HepG2 (cell line): ENCODE results near the gene NPB. TPM values are rescaled to one million over a fixed set of nuclear protein-coding genes. Genes with fewer than 3 reads are reported as not detected.

Experiments used
- ARHGAP35 ChIP-seq: sonication (generic); formaldehyde crosslinking; IDR thresholded peaks from 2 replicates; pipeline ENCODE4 v1.9.0; 2022; ENCODE audit warnings: mild to moderate bottlenecking, inconsistent platforms, moderate library complexity, missing genetic modification reagents, borderline replicate concordance
- ATF2 ChIP-seq: sonication (generic); formaldehyde crosslinking; IDR thresholded peaks from 2 replicates; pipeline ENCODE4 v1.4.0; 2020; ENCODE audit warnings: missing genetic modification reagents
- CHD2 ChIP-seq: IDR thresholded peaks from 2 replicates; pipeline ENCODE4 v1.6.1; 2011; ENCODE audit warnings: low read depth, low read length, improper control_type of control experiment
- ELK4 ChIP-seq: sonication (generic); formaldehyde crosslinking; IDR thresholded peaks from 2 replicates; pipeline ENCODE4 v1.9.0; 2021; ENCODE audit warnings: missing genetic modification reagents, borderline replicate concordance
- POLR2G ChIP-seq: fragments of 200-400 bp; formaldehyde crosslinking; IDR thresholded peaks from 2 replicates; pipeline ENCODE4 v1.6.1; 2018; ENCODE audit warnings: mild to moderate bottlenecking, low read depth, low read length, moderate library complexity
- PRMT3 ChIP-seq: sonication (generic); formaldehyde crosslinking; IDR thresholded peaks from 2 replicates; pipeline ENCODE4 v1.8.1; 2022; ENCODE audit warnings: low read depth, mild to moderate bottlenecking, moderate library complexity, missing genetic modification reagents, borderline replicate concordance
- SALL2 ChIP-seq: sonication (generic); formaldehyde crosslinking; IDR thresholded peaks from 2 replicates; pipeline ENCODE4 v1.8.1; 2023; ENCODE audit warnings: mild to moderate bottlenecking, missing genetic modification reagents, inconsistent platforms
- SMAD3 ChIP-seq: sonication (generic); formaldehyde crosslinking; IDR thresholded peaks from 2 replicates; pipeline ENCODE4 v1.4.0; 2020; ENCODE audit warnings: missing genetic modification reagents
- SP2 ChIP-seq: sonication (generic); formaldehyde crosslinking; IDR thresholded peaks from 2 replicates; pipeline ENCODE4 v1.5.1; 2020; ENCODE audit warnings: mild to moderate bottlenecking, missing genetic modification reagents
- ZMAT3 ChIP-seq: sonication (generic); formaldehyde crosslinking; conservative IDR thresholded peaks from 2 replicates; pipeline ENCODE4 v1.7.0; 2021; ENCODE audit warnings: missing genetic modification reagents
- ZNF12 ChIP-seq: sonication (generic); formaldehyde crosslinking; IDR thresholded peaks from 2 replicates; pipeline ENCODE4 v1.5.0; 2020; ENCODE audit warnings: missing genetic modification reagents
- ZNF296 ChIP-seq: sonication (generic); formaldehyde crosslinking; conservative IDR thresholded peaks from 2 replicates; pipeline ENCODE4 v1.5.0; 2020; ENCODE audit warnings: mild to moderate bottlenecking, missing genetic modification reagents
- ZNF333 ChIP-seq: sonication (generic); formaldehyde crosslinking; IDR thresholded peaks from 2 replicates; pipeline ENCODE4 v1.4.0; 2020; ENCODE audit warnings: mild to moderate bottlenecking, missing genetic modification reagents, borderline replicate concordance
- ZNF557 ChIP-seq: sonication (generic); formaldehyde crosslinking; IDR thresholded peaks from 2 replicates; pipeline ENCODE4 v1.4.0; 2020; ENCODE audit warnings: missing genetic modification reagents
- ZNF781 ChIP-seq: sonication (generic); formaldehyde crosslinking; IDR thresholded peaks from 2 replicates; pipeline ENCODE4 v1.5.1; 2020; ENCODE audit warnings: borderline replicate concordance, mild to moderate bottlenecking, missing genetic modification reagents; ENCODE audit errors: not compliant biosample characterization
- ZSCAN5A ChIP-seq: sonication (generic); formaldehyde crosslinking; IDR thresholded peaks from 2 replicates; pipeline ENCODE4 v1.8.0; 2022; ENCODE audit warnings: mild to moderate bottlenecking, missing genetic modification reagents, borderline replicate concordance
- polyA plus RNA-seq, 8 experiments: library from polyadenylated mRNA; depleted of rRNA in 3 of 8; stranded (reverse) in 7 of 8; unstranded in 1 of 8; fragments of >200 nt; fragmentation: Illumina TruSeq in 4 of 8; extraction: Trizol in 4 of 8; gene quantifications; 2 replicates each; pipeline versions ENCODE4 v1.2.1 to v1.2.3, GENCODE V29; 2011 to 2016; ENCODE audit warnings: low read depth in 4 of 8, missing spikeins in 1 of 8, mixed read lengths in 1 of 8; ENCODE audit not compliant: insufficient read depth in 1 of 8
- total RNA-seq, 5 experiments: library from RNA; depleted of rRNA; stranded (reverse); fragments of >200 nt; fragmentation: Illumina TruSeq; extraction: Trizol; gene quantifications; 2 replicates each; pipeline ENCODE4 v1.2.3, GENCODE V29; 2016; ENCODE audit warnings: low read depth in 1 of 5
- TF ChIP-seq, protein P1 (sequence below): sonication (generic); formaldehyde crosslinking; IDR thresholded peaks from 2 replicates; pipeline ENCODE4 v1.4.0; 2020; ENCODE audit warnings: mild to moderate bottlenecking, low read depth, missing genetic modification reagents
- TF ChIP-seq, protein P2 (sequence below): sonication (generic); formaldehyde crosslinking; IDR thresholded peaks from 2 replicates; pipeline ENCODE4 v1.4.0; 2020; ENCODE audit warnings: mild to moderate bottlenecking, missing genetic modification reagents
- TF ChIP-seq, protein P3 (sequence below): sonication (generic); formaldehyde crosslinking; IDR thresholded peaks from 2 replicates; pipeline ENCODE4 v1.9.0; 2022; ENCODE audit warnings: low read depth, missing genetic modification reagents

Gene NPB
- total and polyA plus RNA-seq, 2 of the 13 experiments (the other 11 are each of a cell fraction or from before 2014, with no cell fraction given) = 0.11 to 0.93 TPM

GRCh38 chr17:81890447-81891302, 11.4 kb upstream of the NPB start (continued):
- no peak for TF ChIP-seq PRMT3 (CRISPR knock-in tag)
- peak; percentile 74 for TF ChIP-seq ZNF781 (CRISPR knock-in tag)
- TF ChIP-seq ZNF557 (CRISPR knock-in tag) = no peak
- 0 out of 2 replicates have a peak, but pooled peaks have one; percentile 20 for TF ChIP-seq SALL2
- 0 out of 2 replicates have a peak, but pooled peaks have one; percentile 23 for TF ChIP-seq ARHGAP35 (CRISPR knock-in tag)
- no peak for TF ChIP-seq ZNF12 (CRISPR knock-in tag)
- TF ChIP-seq, protein P1, sequence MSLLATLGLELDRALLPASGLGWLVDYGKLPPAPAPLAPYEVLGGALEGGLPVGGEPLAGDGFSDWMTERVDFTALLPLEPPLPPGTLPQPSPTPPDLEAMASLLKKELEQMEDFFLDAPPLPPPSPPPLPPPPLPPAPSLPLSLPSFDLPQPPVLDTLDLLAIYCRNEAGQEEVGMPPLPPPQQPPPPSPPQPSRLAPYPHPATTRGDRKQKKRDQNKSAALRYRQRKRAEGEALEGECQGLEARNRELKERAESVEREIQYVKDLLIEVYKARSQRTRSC (CRISPR knock-in tag) = no peak
- TF ChIP-seq ZNF333 = no peak; the same call in 1 of the 2 replicates
- TF ChIP-seq POLR2G = 0 out of 2 replicates have a peak, but pooled peaks have one; percentile 20
- TF ChIP-seq ZNF296 = 0 out of 2 replicates have a peak, but pooled peaks have one; percentile 20
- 0 out of 2 replicates have a peak, but pooled peaks have one; percentile 15 for TF ChIP-seq ATF2
- no peak for TF ChIP-seq ZMAT3
- TF ChIP-seq, protein P2, sequence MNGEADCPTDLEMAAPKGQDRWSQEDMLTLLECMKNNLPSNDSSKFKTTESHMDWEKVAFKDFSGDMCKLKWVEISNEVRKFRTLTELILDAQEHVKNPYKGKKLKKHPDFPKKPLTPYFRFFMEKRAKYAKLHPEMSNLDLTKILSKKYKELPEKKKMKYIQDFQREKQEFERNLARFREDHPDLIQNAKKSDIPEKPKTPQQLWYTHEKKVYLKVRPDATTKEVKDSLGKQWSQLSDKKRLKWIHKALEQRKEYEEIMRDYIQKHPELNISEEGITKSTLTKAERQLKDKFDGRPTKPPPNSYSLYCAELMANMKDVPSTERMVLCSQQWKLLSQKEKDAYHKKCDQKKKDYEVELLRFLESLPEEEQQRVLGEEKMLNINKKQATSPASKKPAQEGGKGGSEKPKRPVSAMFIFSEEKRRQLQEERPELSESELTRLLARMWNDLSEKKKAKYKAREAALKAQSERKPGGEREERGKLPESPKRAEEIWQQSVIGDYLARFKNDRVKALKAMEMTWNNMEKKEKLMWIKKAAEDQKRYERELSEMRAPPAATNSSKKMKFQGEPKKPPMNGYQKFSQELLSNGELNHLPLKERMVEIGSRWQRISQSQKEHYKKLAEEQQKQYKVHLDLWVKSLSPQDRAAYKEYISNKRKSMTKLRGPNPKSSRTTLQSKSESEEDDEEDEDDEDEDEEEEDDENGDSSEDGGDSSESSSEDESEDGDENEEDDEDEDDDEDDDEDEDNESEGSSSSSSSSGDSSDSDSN (CRISPR knock-in tag) = peak; percentile 67
- TF ChIP-seq, protein P3, sequence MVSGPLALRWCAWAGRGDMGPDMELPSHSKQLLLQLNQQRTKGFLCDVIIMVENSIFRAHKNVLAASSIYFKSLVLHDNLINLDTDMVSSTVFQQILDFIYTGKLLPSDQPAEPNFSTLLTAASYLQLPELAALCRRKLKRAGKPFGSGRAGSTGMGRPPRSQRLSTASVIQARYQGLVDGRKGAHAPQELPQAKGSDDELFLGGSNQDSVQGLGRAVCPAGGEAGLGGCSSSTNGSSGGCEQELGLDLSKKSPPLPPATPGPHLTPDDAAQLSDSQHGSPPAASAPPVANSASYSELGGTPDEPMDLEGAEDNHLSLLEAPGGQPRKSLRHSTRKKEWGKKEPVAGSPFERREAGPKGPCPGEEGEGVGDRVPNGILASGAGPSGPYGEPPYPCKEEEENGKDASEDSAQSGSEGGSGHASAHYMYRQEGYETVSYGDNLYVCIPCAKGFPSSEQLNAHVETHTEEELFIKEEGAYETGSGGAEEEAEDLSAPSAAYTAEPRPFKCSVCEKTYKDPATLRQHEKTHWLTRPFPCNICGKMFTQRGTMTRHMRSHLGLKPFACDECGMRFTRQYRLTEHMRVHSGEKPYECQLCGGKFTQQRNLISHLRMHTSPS (CRISPR knock-in tag) = no peak
- no peak for TF ChIP-seq ELK4 (CRISPR knock-in tag)
- 0 out of 2 replicates have a peak, but pooled peaks have one; percentile 28 for TF ChIP-seq SP2 (CRISPR knock-in tag)
- TF ChIP-seq CHD2 = no peak
- TF ChIP-seq SMAD3 (CRISPR knock-in tag) = no peak
- TF ChIP-seq ZSCAN5A (CRISPR knock-in tag) = no peak
